CD4-positive, alpha-beta T cell treated with Interferon gamma for 1 hour (primary cell): ENCODE results near the gene CDC73.

ENCODE experiments used
- DNase-seq: peaks from one replicate; pipeline ENCODE4 v3.0.0-alpha.2; 2020

Gene CDC73

GRCh38 chr1:193121616-193122593 is at the start of gene CDC73:
Gene CDC73 (plus strand): TSS chr1:193122031. CDS start chr1:193122201, 170 bp downstream.
- peak; percentile 98 for DNase-seq

GRCh38 chr1:193077991-193078390 is 43.8 kb upstream of the CDC73 start:
- no peak for DNase-seq

GRCh38 chr1:193079187-193079586 is 42.6 kb upstream of the CDC73 start:
- no peak for DNase-seq

- no peak for DNase-seq
Observed at GRCh38 chr1:193083365-193084088, 38.3 kb upstream of the CDC73 start.

GRCh38 chr1:193085263-193085662 is 36.6 kb upstream of the CDC73 start:
- no peak for DNase-seq

- no peak for DNase-seq
Observed at GRCh38 chr1:193086342-193086741, 35.5 kb upstream of the CDC73 start.

GRCh38 chr1:193087893-193088292 is 33.9 kb upstream of the CDC73 start:
- DNase-seq = no peak

- DNase-seq = no peak
Observed at GRCh38 chr1:193090865-193091264, 31.0 kb upstream of the CDC73 start.

GRCh38 chr1:193094112-193094511 is 27.7 kb upstream of the CDC73 start:
- no peak for DNase-seq

GRCh38 chr1:193102662-193103061 is 19.2 kb upstream of the CDC73 start:
- no peak for DNase-seq

- DNase-seq = no peak
Observed at GRCh38 chr1:193103759-193104501, 17.9 kb upstream of the CDC73 start.

- DNase-seq = no peak
Observed at GRCh38 chr1:193104502-193104906, 17.3 kb upstream of the CDC73 start.

- peak; percentile 61 for DNase-seq
Observed at GRCh38 chr1:193104907-193105820, 16.7 kb upstream of the CDC73 start, which contains the start of gene GLRX2. Gene GLRX2 (minus strand): TSS chr1:193105414. CDS start chr1:193105382, 32 bp downstream.

GRCh38 chr1:193105821-193106177 is 16.0 kb upstream of the CDC73 start:
- no peak for DNase-seq

- DNase-seq = no peak
Observed at GRCh38 chr1:193108471-193108870, 13.4 kb upstream of the CDC73 start.

GRCh38 chr1:193109619-193110018 is 12.2 kb upstream of the CDC73 start:
- no peak for DNase-seq

- DNase-seq = no peak
Observed at GRCh38 chr1:193110246-193110645, 11.6 kb upstream of the CDC73 start.

- no peak for DNase-seq
Observed at GRCh38 chr1:193110864-193111263, 11.0 kb upstream of the CDC73 start.

GRCh38 chr1:193111641-193112090 is 10.2 kb upstream of the CDC73 start:
- DNase-seq = no peak

- no peak for DNase-seq
Observed at GRCh38 chr1:193113258-193113991, 8.4 kb upstream of the CDC73 start.

- DNase-seq = no peak
Observed at GRCh38 chr1:193113992-193114332, 7.9 kb upstream of the CDC73 start.
